GM12801 (cell line): ENCODE results near the gene SRPRB.

Experiments used
- TF ChIP-seq, protein P1 (sequence below): IDR thresholded peaks from one replicate; pipeline ENCODE4 v1.5.1; 2011; ENCODE audit warnings: control low read depth; ENCODE audit not compliant: insufficient read length; ENCODE audit errors: extremely low read depth

SRPRB gene

GRCh38 chr3:133805702-133806475 is at the start of gene SRPRB:
SRPRB (plus strand) TSS chr3:133805815; CDS start chr3:133805849, 34 bp downstream.
- TF ChIP-seq, protein P1, sequence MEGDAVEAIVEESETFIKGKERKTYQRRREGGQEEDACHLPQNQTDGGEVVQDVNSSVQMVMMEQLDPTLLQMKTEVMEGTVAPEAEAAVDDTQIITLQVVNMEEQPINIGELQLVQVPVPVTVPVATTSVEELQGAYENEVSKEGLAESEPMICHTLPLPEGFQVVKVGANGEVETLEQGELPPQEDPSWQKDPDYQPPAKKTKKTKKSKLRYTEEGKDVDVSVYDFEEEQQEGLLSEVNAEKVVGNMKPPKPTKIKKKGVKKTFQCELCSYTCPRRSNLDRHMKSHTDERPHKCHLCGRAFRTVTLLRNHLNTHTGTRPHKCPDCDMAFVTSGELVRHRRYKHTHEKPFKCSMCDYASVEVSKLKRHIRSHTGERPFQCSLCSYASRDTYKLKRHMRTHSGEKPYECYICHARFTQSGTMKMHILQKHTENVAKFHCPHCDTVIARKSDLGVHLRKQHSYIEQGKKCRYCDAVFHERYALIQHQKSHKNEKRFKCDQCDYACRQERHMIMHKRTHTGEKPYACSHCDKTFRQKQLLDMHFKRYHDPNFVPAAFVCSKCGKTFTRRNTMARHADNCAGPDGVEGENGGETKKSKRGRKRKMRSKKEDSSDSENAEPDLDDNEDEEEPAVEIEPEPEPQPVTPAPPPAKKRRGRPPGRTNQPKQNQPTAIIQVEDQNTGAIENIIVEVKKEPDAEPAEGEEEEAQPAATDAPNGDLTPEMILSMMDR, result no peak

- TF ChIP-seq, protein P1, result no peak
Observed at GRCh38 chr3:133756716-133757694, 48.6 kb upstream of the SRPRB start.

DNA sequence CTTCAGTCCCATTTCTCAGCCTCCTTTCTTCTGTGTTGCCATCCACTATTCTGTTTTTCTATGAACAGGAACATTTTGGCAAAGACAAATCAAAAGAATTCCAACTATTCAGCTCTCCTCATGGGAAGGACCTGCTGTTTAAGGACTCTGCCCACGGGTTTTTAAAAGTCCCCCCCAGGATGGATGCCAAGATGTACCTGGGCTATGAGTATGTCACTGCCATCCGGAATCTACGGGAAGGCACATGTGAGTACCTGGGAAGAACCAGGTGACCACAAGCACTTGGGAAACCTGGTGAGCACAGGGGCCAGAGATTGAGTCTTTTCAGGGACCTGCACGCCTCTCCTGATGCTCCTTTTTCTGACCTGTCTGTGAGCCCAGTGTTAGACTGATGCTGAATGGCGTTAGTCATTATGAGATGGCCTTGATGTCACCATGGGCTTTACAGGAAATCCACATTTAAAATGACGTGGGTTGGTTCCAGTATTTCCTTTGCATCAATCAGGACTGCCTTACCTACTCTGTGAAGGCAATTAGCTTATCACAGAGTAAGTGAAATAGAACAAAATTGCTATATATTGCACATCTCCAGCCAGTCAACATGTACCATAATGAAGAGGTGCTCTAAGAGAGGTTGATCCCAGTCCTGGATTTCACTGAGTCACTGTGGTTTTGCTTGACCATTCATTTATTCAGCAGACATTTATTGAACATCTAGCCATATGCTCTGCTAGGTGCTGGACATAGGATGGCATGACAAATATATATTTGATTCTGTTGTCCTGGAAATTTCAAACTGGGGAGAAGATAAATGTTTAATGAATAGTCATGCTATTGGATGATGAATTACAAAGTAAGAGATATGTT is 47.7 kb upstream of the SRPRB start:
- TF ChIP-seq, protein P1, result no peak

GRCh38 chr3:133758568-133758928 is 47.1 kb upstream of the SRPRB start:
- TF ChIP-seq, protein P1, result no peak

- TF ChIP-seq, protein P1, result no peak
Observed at GRCh38 chr3:133758964-133759739, 46.5 kb upstream of the SRPRB start.

- TF ChIP-seq, protein P1, result no peak
Observed at GRCh38 chr3:133759740-133760305, 45.8 kb upstream of the SRPRB start.
